ENCODE measurements around the gene DCTD.

- TF ChIP-seq POLR2AphosphoS5 (IDR thresholded peaks at IDR 0.05) (no peak), CTCF (IDR thresholded peaks at IDR 0.05) (no peak)
These were observed 41.5 kb downstream of the DCTD start for GRCh38 chr4:182875453-182876405.
